Measurements from ENCODE around the gene EYA3. TPM values are rescaled to one million over a fixed set of nuclear protein-coding genes. Genes with fewer than 3 reads are reported as not detected.

Gene EYA3
- total RNA-seq, 4 donors from 2014 or later = 8.2 to 11.9 (median 8.7) TPM

- no peaks in the 10 kb centered on the region for H3K36me3 ChIP-seq
- TF ChIP-seq CTCF (IDR thresholded peaks at IDR 0.05) = no peak
- no peak for TF ChIP-seq POLR2AphosphoS5 (IDR thresholded peaks at IDR 0.05)
- TF ChIP-seq EP300 (IDR thresholded peaks at IDR 0.05) = no peak
- TF ChIP-seq POLR2A (IDR thresholded peaks at IDR 0.05; ENCODE audit: low read depth) = no peak
- no peak overlapping the region for H3K27ac ChIP-seq (replicated peaks in 1 of 4)
- H3K4me1 ChIP-seq = no peaks in the 10 kb centered on the region
- WGBS = 78% methylated on average over 5 of the region's 5 CpGs
- peaks cover 0 to 5% (median 0%) of the 10 kb centered on the region in 4 donors for H3K27me3 ChIP-seq
- no peak overlapping the region for H3K4me3 ChIP-seq
- intact Hi-C loops (cut with DNase I) = no loop called here
- H3K9me3 ChIP-seq = no peaks in the 10 kb centered on the region
- no peak for DNase-seq (ENCODE audit: extremely low spot score)
These were observed 160.0 kb downstream of the EYA3 start for GRCh38 chr1:27928216-27928954.

- no peak overlapping the region for H3K27ac ChIP-seq (replicated peaks in 1 of 4)
- H3K4me1 ChIP-seq = no peaks in the 10 kb centered on the region
- no peak overlapping the region for H3K4me3 ChIP-seq
- H3K36me3 ChIP-seq = no peaks in the 10 kb centered on the region
- TF ChIP-seq CTCF (IDR thresholded peaks at IDR 0.05) = no peak
- TF ChIP-seq POLR2A (IDR thresholded peaks at IDR 0.05; ENCODE audit: low read depth) = no peak
- TF ChIP-seq EP300 (IDR thresholded peaks at IDR 0.05) = no peak
- no peak for TF ChIP-seq POLR2AphosphoS5 (IDR thresholded peaks at IDR 0.05)
- H3K9me3 ChIP-seq = no peaks in the 10 kb centered on the region
- H3K27me3 ChIP-seq = no peaks in the 10 kb centered on the region
- intact Hi-C loops (cut with DNase I) = no loop called here
- no peak for DNase-seq (ENCODE audit: extremely low spot score)
- 91% methylated on average over 3 of the region's 3 CpGs for WGBS
These were observed 166.1 kb downstream of the EYA3 start for GRCh38 chr1:27922272-27922671.

Small RNAs within 50 kb of the gene (small RNA-seq; reads per million reads assigned to genes)
- 0 reads per million in 3 donors for gene RN7SL559P

Other genes starting within 250 kb of the EYA3 start
- 10 to 100 TPM in 3 of 4 donors, 1 to 10 TPM in 1; 9.6 to 36.4 (median 24.6) TPM for gene THEMIS2, start 216.1 kb downstream of the EYA3 start, total RNA-seq
- 10 to 100 TPM; 21.2 to 41.5 (median 30.6) TPM for gene RPA2, start 174.0 kb downstream of the EYA3 start, total RNA-seq
- gene SMPDL3B, start 153.6 kb downstream of the EYA3 start, total RNA-seq = under 1 TPM in 2 of 4 donors, not detected in 2; 0.23 to 0.58 TPM
- 10 to 100 TPM in 1 of 4 donors, 1 to 10 TPM in 3; 4.1 to 12.2 (median 6.8) TPM for gene XKR8, start 128.6 kb downstream of the EYA3 start, total RNA-seq
- 1 to 10 TPM; 4.6 to 8.1 (median 6.8) TPM for gene PTAFR, start 88.1 kb upstream of the EYA3 start, total RNA-seq
- 10 to 100 TPM; 60.9 to 83.0 (median 73.0) TPM for gene DNAJC8, start 144.4 kb upstream of the EYA3 start, total RNA-seq
- 100 to 1,000 TPM; 125 to 174 (median 126) TPM for gene ATP5IF1, start 147.5 kb upstream of the EYA3 start, total RNA-seq
- 10 to 100 TPM in 3 of 4 donors, 1 to 10 TPM in 1; 7.5 to 16.4 (median 11.9) TPM for gene SESN2, start 170.9 kb upstream of the EYA3 start, total RNA-seq
- 10 to 100 TPM in 3 of 4 donors, 1 to 10 TPM in 1; 8.0 to 14.5 (median 12.9) TPM for gene MED18, start 240.4 kb upstream of the EYA3 start, total RNA-seq